OCI-LY7 (cell line): ENCODE data around the gene SPATA7. TPM values are rescaled to one million over a fixed set of nuclear protein-coding genes. Genes with fewer than 3 reads are reported as not detected.

Experiments
- BruUV-seq: library from RNA; stranded (reverse); fragments of 400-500 nt; replicated peaks from 2 replicates; lab custom pipeline; 2021; lab: Mats Ljungman, UMichigan
- CTCF ChIA-PET: fragments of 300-600 bp; sonication (Branson Sonifier 250); formaldehyde crosslinking; loops from one replicate; lab custom pipeline; 2022; ENCODE audit warnings: antibody characterized with exemption; ENCODE audit not compliant: unreplicated experiment; lab: Charles Lee
- POLR2A ChIA-PET: fragments of 300-600 bp; sonication (Branson Sonifier 250); formaldehyde crosslinking; loops from one replicate; lab custom pipeline; 2022; ENCODE audit warnings: antibody characterized with exemption; lab: Charles Lee
- DNase-seq: peaks from one replicate; pipeline ENCODE4 v3.0.0-alpha.2; 2015; ENCODE audit warnings: low spot score
- H2AFZ ChIP-seq: fragments of 200-600 bp; sonication (generic), shearing (Covaris generic); 2 replicates; pipeline ENCODE4 v1.6.1; 2014; ENCODE audit warnings: mild to moderate bottlenecking, antibody characterized with exemption, low read length, moderate library complexity
- H3K27ac ChIP-seq: fragments of 200-600 bp; sonication (generic); 2 replicates; pipeline ENCODE4 v1.5.1; 2014; ENCODE audit warnings: mixed run types, low read depth, mild to moderate bottlenecking, moderate library complexity, low read length, inconsistent platforms; ENCODE audit not compliant: poor library complexity, severe bottlenecking
- H3K36me3 ChIP-seq: fragments of 200-600 bp; sonication (generic); 2 replicates; pipeline ENCODE4 v1.6.1; 2014; ENCODE audit warnings: mild to moderate bottlenecking, antibody characterized with exemption, low read length, moderate library complexity, mixed read lengths; ENCODE audit not compliant: insufficient read depth
- H3K4me1 ChIP-seq: fragments of 200-600 bp; sonication (generic); 2 replicates; pipeline ENCODE4 v1.5.1; 2014; ENCODE audit warnings: mild to moderate bottlenecking, low read length; ENCODE audit not compliant: insufficient read depth, poor library complexity, severe bottlenecking
- H3K4me2 ChIP-seq: fragments of 200-600 bp; sonication (generic); 2 replicates; pipeline ENCODE4 v1.6.1; 2014; ENCODE audit warnings: mild to moderate bottlenecking, low read length
- H3K4me3 ChIP-seq: fragments of 200-600 bp; sonication (generic); 2 replicates; pipeline ENCODE4 v1.5.1; 2014; ENCODE audit warnings: mild to moderate bottlenecking, low read depth, low read length; ENCODE audit not compliant: poor library complexity, severe bottlenecking
- H3K79me2 ChIP-seq: fragments of 200-600 bp; sonication (generic); 2 replicates; pipeline ENCODE4 v1.6.1; 2016; ENCODE audit warnings: low read depth, mild to moderate bottlenecking, low read length, moderate library complexity, mixed read lengths; ENCODE audit not compliant: insufficient read depth
- H3K9me2 ChIP-seq: fragments of 200-600 bp; sonication (generic); 2 replicates; pipeline ENCODE4 v1.6.1; 2016; ENCODE audit warnings: mild to moderate bottlenecking, low read length, mixed read lengths; ENCODE audit not compliant: insufficient read depth
- H3K9me3 ChIP-seq: fragments of 200-600 bp; sonication (generic); 2 replicates; pipeline ENCODE4 v1.6.1; 2014; ENCODE audit warnings: mild to moderate bottlenecking, mixed run types, low read length, mixed read lengths
- H4K20me1 ChIP-seq: fragments of 200-600 bp; sonication (generic); 2 replicates; pipeline ENCODE4 v1.6.1; 2014; ENCODE audit warnings: mild to moderate bottlenecking, antibody characterized with exemption, low read length, moderate library complexity, mixed read lengths; ENCODE audit not compliant: insufficient read depth
- EZH2phosphoT487 ChIP-seq: fragments of 200-600 bp; sonication (generic); IDR thresholded peaks from 2 replicates; pipeline ENCODE4 v1.6.1; 2018; ENCODE audit warnings: low read depth, borderline replicate concordance, mild to moderate bottlenecking, mixed run types, antibody characterized with exemption, low read length, moderate library complexity, mixed read lengths
- intact Hi-C: fragments of 100-400 bp; cut with micrococcal nuclease; formaldehyde crosslinking; loops from one replicate; pipeline ENCODE4 v1.10.0; 2022; ENCODE audit not compliant: unreplicated experiment
- total RNA-seq, 2 experiments: library from RNA; depleted of rRNA in 1 of 2; stranded (reverse); fragments of >200 nt in 1 of 2; shearing (Covaris generic) in 1 of 2; gene quantifications; 2 replicates each; pipeline ENCODE4 v1.2.3, GENCODE V29; 2014 to 2022
- TF ChIP-seq, protein P1 (sequence below): fragments of 200-600 bp; sonication (generic); conservative IDR thresholded peaks from 2 replicates; pipeline ENCODE4 v1.5.1; 2014; ENCODE audit warnings: mild to moderate bottlenecking, antibody characterized with exemption, low read length, moderate library complexity, mixed read lengths

The SPATA7 gene
- total RNA-seq, 2 experiments from 2014 or later: 6.3 to 10.3 TPM

DNA sequence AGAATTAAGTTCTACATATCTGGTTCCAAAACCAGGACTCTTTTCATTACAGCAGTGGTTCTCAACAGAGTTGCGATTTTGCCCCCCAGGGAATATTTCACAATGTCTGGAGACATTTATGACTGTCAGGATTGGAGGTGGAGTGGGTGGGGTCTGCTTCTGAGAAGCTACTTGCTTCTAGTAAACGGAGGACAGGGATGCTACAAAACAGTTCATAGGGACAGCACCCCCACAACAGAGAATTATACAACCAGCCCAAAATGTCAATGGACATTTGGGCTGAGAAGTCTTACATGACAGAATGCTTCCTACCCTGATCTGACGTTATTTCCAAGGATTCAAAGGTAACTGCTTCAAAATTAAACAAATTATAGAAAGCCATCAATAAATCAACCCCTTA, 739 bp upstream of the SPATA7 start:
- H2AFZ ChIP-seq: peak overlapping the region; percentile 99
- no peaks in the 10 kb centered on the region for H3K36me3 ChIP-seq
- TF ChIP-seq EZH2phosphoT487: no peak
- TF ChIP-seq, protein P1, sequence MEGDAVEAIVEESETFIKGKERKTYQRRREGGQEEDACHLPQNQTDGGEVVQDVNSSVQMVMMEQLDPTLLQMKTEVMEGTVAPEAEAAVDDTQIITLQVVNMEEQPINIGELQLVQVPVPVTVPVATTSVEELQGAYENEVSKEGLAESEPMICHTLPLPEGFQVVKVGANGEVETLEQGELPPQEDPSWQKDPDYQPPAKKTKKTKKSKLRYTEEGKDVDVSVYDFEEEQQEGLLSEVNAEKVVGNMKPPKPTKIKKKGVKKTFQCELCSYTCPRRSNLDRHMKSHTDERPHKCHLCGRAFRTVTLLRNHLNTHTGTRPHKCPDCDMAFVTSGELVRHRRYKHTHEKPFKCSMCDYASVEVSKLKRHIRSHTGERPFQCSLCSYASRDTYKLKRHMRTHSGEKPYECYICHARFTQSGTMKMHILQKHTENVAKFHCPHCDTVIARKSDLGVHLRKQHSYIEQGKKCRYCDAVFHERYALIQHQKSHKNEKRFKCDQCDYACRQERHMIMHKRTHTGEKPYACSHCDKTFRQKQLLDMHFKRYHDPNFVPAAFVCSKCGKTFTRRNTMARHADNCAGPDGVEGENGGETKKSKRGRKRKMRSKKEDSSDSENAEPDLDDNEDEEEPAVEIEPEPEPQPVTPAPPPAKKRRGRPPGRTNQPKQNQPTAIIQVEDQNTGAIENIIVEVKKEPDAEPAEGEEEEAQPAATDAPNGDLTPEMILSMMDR: no peak
- H3K27ac ChIP-seq: no peak overlapping the region
- no peaks in the 10 kb centered on the region for H3K9me3 ChIP-seq
- ChIA-PET CTCF (interaction anchor here (0.6 kb wide), 1 partner anchor 1032 kb away, joined by 3 read pairs; no protein-coding TSS in a partner anchor), POLR2A (interaction anchor here (0.5 to 1.2 kb wide), 6 partner anchors 23 to 1179 kb away, joined by 3 to 6 read pairs (median 3); no protein-coding TSS in a partner anchor)
- no peak for DNase-seq
- H4K20me1 ChIP-seq: no peaks in the 10 kb centered on the region
- peak overlapping the region; percentile 87 for H3K4me2 ChIP-seq
- intact Hi-C loops: loop anchor here (5.0 to 10.0 kb wide), 4 partner anchors 62 to 440 kb away; partner anchors contain the start of genes GPR65, KCNK10 and ZC3H14
- no TSS peak for BruUV-seq
- H3K9me2 ChIP-seq: no peaks in the 10 kb centered on the region
- H3K4me1 ChIP-seq: peaks cover 16% of the 10 kb centered on the region
- peak overlapping the region; percentile 89 for H3K4me3 ChIP-seq
- no peaks in the 10 kb centered on the region; the same call in 1 of the 2 replicates for H3K79me2 ChIP-seq

DNA sequence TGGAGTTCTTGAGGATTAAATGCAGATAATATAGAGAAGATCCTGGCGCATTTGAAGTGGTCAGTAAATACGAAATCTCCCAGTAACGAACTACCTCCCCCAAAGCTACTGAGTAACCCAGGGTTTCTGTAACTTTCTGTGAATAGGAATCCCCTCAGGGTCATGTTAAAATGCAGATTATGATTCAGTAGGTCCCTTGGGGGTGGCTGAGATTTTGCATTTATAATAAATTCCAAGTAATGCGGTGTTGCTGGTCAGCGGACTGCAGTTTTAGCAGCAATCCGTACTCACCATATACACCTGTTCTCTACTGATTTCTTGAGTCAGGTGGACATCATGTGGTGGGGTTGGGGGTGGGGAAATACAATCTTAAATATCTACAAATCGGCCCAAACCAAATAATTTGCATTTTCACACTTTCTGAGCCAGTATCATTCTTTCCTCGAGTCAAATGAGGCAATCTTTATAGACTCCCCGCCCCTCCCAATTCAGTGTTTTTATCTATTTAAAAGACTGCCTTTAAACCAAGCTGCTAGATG, 868 bp downstream of the SPATA7 start:
- no peaks in the 10 kb centered on the region for H3K9me2 ChIP-seq
- intact Hi-C loops: loop anchor here (5.0 to 10.0 kb wide), 4 partner anchors 64 to 442 kb away; partner anchors contain the start of genes GPR65, KCNK10 and ZC3H14
- H3K27ac ChIP-seq: no peak overlapping the region
- ChIA-PET CTCF (no interaction called here), POLR2A (no interaction called here)
- H3K4me1 ChIP-seq: peaks cover 16% of the 10 kb centered on the region
- no peaks in the 10 kb centered on the region for H4K20me1 ChIP-seq
- BruUV-seq: no TSS peak
- H3K79me2 ChIP-seq: no peaks in the 10 kb centered on the region; the same call in 1 of the 2 replicates
- peak overlapping the region; percentile 89 for H3K4me3 ChIP-seq
- H3K36me3 ChIP-seq: no peaks in the 10 kb centered on the region
- peak overlapping the region; percentile 87 for H3K4me2 ChIP-seq
- H2AFZ ChIP-seq: peak overlapping the region; percentile 99
- DNase-seq: no peak
- H3K9me3 ChIP-seq: no peaks in the 10 kb centered on the region
- TF ChIP-seq, protein P1: no peak
- no peak for TF ChIP-seq EZH2phosphoT487
